Activated gamma-delta T cell treated with Interleukin-2 at 50 U/mL for 16 hours (primary cell): Measurements from ENCODE around the gene ZNF546.
"Not testable (repeated sequence)": the region's sequence is repeated elsewhere in the genome, so short reads cannot be mapped to it uniquely, and the experiment has no call there.

Experiments used
- DNase-seq: peaks from one replicate; pipeline ENCODE4 v3.0.0-alpha.2; 2020

ZNF546 gene

GRCh38 chr19:39987167-39987566, 9.7 kb upstream of the ZNF546 start:
- no peak for DNase-seq

- DNase-seq, result no peak
Measured at GRCh38 chr19:39987596-39987995, 9.3 kb upstream of the ZNF546 start.

- no peak for DNase-seq
Measured at GRCh38 chr19:39993605-39994004, 3.3 kb upstream of the ZNF546 start.

- DNase-seq, result no peak
Measured at GRCh38 chr19:39994361-39994760, 2.5 kb upstream of the ZNF546 start.

- DNase-seq, result no peak
Measured at GRCh38 chr19:39995794-39996193, 1.1 kb upstream of the ZNF546 start.

GRCh38 chr19:39996218-39996810, 546 bp upstream of the ZNF546 start:
- peak; percentile 19 for DNase-seq

GRCh38 chr19:39997638-39998216, 867 bp downstream of the ZNF546 start:
- no peak for DNase-seq

- DNase-seq, result no peak
Measured at GRCh38 chr19:39998501-39998900, 1.6 kb downstream of the ZNF546 start.

- DNase-seq, result no peak
Measured at GRCh38 chr19:40005691-40006272, 8.9 kb downstream of the ZNF546 start.

GRCh38 chr19:40006273-40006691, 9.4 kb downstream of the ZNF546 start:
- no peak for DNase-seq

- DNase-seq, result no peak
Measured at GRCh38 chr19:40009674-40010073, 12.8 kb downstream of the ZNF546 start.

GRCh38 chr19:40013991-40014390, 17.1 kb downstream of the ZNF546 start:
- no peak for DNase-seq

GRCh38 chr19:40023969-40024368, 27.1 kb downstream of the ZNF546 start:
- DNase-seq, result no peak

GRCh38 chr19:40025938-40026596, 29.2 kb downstream of the ZNF546 start:
- no peak for DNase-seq

GRCh38 chr19:40026597-40026970, 29.7 kb downstream of the ZNF546 start:
- no peak for DNase-seq

- no peak for DNase-seq
Measured at GRCh38 chr19:40033989-40034560, 37.2 kb downstream of the ZNF546 start.

GRCh38 chr19:40035996-40036395, 39.1 kb downstream of the ZNF546 start:
- DNase-seq, result no peak

- not testable (repeated sequence) for DNase-seq
Measured at GRCh38 chr19:40038047-40038446, 41.2 kb downstream of the ZNF546 start.

GRCh38 chr19:40041718-40042117, 44.9 kb downstream of the ZNF546 start:
- not testable (repeated sequence) for DNase-seq

GRCh38 chr19:40053491-40053890, 56.6 kb downstream of the ZNF546 start:
- no peak for DNase-seq

- no peak for DNase-seq
Measured at GRCh38 chr19:40054632-40055031, 57.8 kb downstream of the ZNF546 start.

GRCh38 chr19:40055049-40055448, 58.2 kb downstream of the ZNF546 start:
- no peak for DNase-seq

GRCh38 chr19:40055832-40056504, 59.1 kb downstream of the ZNF546 start, which contains the start of gene ZNF780B:
Gene ZNF780B, minus strand, starts transcription at chr19:40056231. Its CDS starts 5,899 bp downstream, at chr19:40050332.
- DNase-seq, result peak; percentile 65
